HG02884 (cell line): ENCODE data around the gene SUPT16H.
"Not testable (repeated sequence)": the region's sequence is repeated elsewhere in the genome, so short reads cannot be mapped to it uniquely, and the experiment has no call there.

Experiments
- ATAC-seq: cut with Tn5 transposase; IDR thresholded peaks from one replicate; pipeline ENCODE4 v1.9.1; 2021; ENCODE audit warnings: mild to moderate bottlenecking, moderate library complexity; ENCODE audit not compliant: unreplicated experiment

SUPT16H gene

GRCh38 chr14:21307637-21308036, 76.2 kb downstream of the SUPT16H start:
- ATAC-seq: no peak

DNA sequence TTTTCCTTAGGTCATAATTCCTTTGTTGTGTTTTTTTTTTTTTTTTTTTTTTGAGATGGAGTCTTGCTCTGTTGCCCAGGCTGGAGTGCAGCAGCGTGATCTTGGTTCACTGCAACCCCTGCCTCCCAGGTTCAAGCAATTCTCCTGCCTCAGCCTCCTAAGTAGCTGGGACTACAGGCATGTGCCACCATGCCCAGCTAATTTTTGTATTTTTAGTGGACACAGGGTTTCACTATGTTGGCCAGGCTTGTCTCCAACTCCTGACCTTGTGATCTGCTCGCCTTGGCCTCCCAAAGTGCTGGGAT, 81.0 kb downstream of the SUPT16H start:
- not testable (repeated sequence) for ATAC-seq

- ATAC-seq: no peak
Measured at GRCh38 chr14:21302013-21302835, 81.6 kb downstream of the SUPT16H start.
